Measurements from ENCODE around the gene CX3CR1. TPM values are rescaled to one million over a fixed set of nuclear protein-coding genes. Genes with fewer than 3 reads are reported as not detected.

Gene CX3CR1
- total and polyA plus RNA-seq, 2 donors (not counting 1 experiment from before 2014, with no cell fraction given), result 0.16 to 0.27 TPM

- Histone ChIP-seq H3K27me3 (replicated peaks in 1 of 4; ENCODE audit: control extremely low read depth in 1 of 4, control insufficient read depth in 3 of 4, insufficient read depth in 4 of 4, low read length in 3 of 4) (no peaks in the 10 kb centered on the region), H3K4me3 (ENCODE audit: control extremely low read depth in 1 of 5, extremely low read depth in 1 of 5, insufficient read depth in 1 of 5, low read depth in 2 of 5, low read length in 4 of 5) (no peak overlapping the region), H3K4me1 (ENCODE audit: control insufficient read depth in 2 of 2, insufficient read depth in 2 of 2, low read length in 2 of 2) (no peaks in the 10 kb centered on the region), H4K20me1 (ENCODE audit: control insufficient read depth, insufficient read depth, low read length, poor library complexity, severe bottlenecking) (no peaks in the 10 kb centered on the region), H2AFZ (ENCODE audit: insufficient read depth, low read depth, low read length, poor library complexity, severe bottlenecking) (no peak overlapping the region), H3K4me2 (replicated peaks; ENCODE audit: low read depth, low read length, poor library complexity, severe bottlenecking) (no peak overlapping the region), H3K9ac (ENCODE audit: low read length) (no peak overlapping the region), H3K9me3 (ENCODE audit: control extremely low read depth in 1 of 3, control insufficient read depth in 2 of 3, insufficient read depth in 1 of 3, low read length in 2 of 3) (peaks cover 0 to 11% (median 3%) of the 10 kb centered on the region in 3 donors), H3K36me3 (replicated peaks in 1 of 2; ENCODE audit: control extremely low read depth in 1 of 2, control insufficient read depth in 1 of 2, extremely low read depth in 1 of 2, insufficient read depth in 2 of 2, low read length in 1 of 2) (no peaks in the 10 kb centered on the region), H3K79me2 (ENCODE audit: control insufficient read depth, insufficient read depth, low read length) (no peaks in the 10 kb centered on the region), H3K27ac (ENCODE audit: low read length in 2 of 2) (no peak overlapping the region)
- ATAC-seq (ENCODE audit: low read depth) (no peak), DNase-seq (no peak)
- POLR2A ChIA-PET, result no interaction called here
- no peak overlapping the region for H3K4me3 Mint-ChIP-seq
- CTCF ChIA-PET, result interaction anchor here (1.2 kb wide), 1 partner anchor 26 kb away, joined by 5 read pairs; no protein-coding TSS in a partner anchor
- intact Hi-C loops (cut with micrococcal nuclease), result no loop called here
- H3K27ac Mint-ChIP-seq, result no peak overlapping the region
- WGBS (ENCODE audit: insufficient coverage), result no CpG with 5 or more reads among the region's 2 CpGs
- H3K27me3 Mint-ChIP-seq, result peaks cover 22% of the 10 kb centered on the region
- peaks cover 7% of the 10 kb centered on the region for H3K9me3 Mint-ChIP-seq (ENCODE audit: insufficient read depth)
- H3K4me1 Mint-ChIP-seq, result no peaks in the 10 kb centered on the region
- TF ChIP-seq, protein P1, sequence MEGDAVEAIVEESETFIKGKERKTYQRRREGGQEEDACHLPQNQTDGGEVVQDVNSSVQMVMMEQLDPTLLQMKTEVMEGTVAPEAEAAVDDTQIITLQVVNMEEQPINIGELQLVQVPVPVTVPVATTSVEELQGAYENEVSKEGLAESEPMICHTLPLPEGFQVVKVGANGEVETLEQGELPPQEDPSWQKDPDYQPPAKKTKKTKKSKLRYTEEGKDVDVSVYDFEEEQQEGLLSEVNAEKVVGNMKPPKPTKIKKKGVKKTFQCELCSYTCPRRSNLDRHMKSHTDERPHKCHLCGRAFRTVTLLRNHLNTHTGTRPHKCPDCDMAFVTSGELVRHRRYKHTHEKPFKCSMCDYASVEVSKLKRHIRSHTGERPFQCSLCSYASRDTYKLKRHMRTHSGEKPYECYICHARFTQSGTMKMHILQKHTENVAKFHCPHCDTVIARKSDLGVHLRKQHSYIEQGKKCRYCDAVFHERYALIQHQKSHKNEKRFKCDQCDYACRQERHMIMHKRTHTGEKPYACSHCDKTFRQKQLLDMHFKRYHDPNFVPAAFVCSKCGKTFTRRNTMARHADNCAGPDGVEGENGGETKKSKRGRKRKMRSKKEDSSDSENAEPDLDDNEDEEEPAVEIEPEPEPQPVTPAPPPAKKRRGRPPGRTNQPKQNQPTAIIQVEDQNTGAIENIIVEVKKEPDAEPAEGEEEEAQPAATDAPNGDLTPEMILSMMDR (IDR thresholded peaks at IDR 0.05), result no peak
- TF ChIP-seq EZH2 (IDR thresholded peaks at IDR 0.05; ENCODE audit: borderline replicate concordance, insufficient read depth, low read depth, low read length, poor library complexity, severe bottlenecking), result no peak
Observed at GRCh38 chr3:39317571-39318169, 37.8 kb upstream of the CX3CR1 start.

DNA sequence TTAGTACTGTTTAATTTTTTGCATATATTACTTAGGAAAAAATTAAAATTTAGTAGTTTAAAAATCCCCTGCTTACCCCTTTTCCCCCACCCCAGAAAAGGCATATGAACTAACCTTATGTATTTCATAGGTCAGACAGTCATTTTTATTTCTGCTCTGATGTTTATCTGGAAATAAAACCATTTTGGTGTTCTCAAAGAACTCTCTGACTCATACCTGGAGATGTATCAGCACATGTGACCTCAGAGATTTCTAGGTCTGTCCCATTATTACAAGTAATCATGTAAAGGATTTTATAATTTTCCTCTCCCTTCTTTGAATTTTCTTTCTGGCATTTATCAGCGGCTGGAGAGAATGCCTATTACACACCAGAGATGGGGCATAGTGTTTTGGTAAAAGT is 35.6 kb upstream of the CX3CR1 start:
- Histone ChIP-seq H4K20me1 (ENCODE audit: control insufficient read depth, insufficient read depth, low read length, poor library complexity, severe bottlenecking) (no peaks in the 10 kb centered on the region), H3K4me1 (ENCODE audit: control insufficient read depth in 2 of 2, insufficient read depth in 2 of 2, low read length in 2 of 2) (no peaks in the 10 kb centered on the region), H3K27me3 (replicated peaks in 1 of 4; ENCODE audit: control extremely low read depth in 1 of 4, control insufficient read depth in 3 of 4, insufficient read depth in 4 of 4, low read length in 3 of 4) (no peaks in the 10 kb centered on the region), H3K9ac (ENCODE audit: low read length) (no peak overlapping the region), H3K36me3 (replicated peaks in 1 of 2; ENCODE audit: control extremely low read depth in 1 of 2, control insufficient read depth in 1 of 2, extremely low read depth in 1 of 2, insufficient read depth in 2 of 2, low read length in 1 of 2) (no peaks in the 10 kb centered on the region), H2AFZ (ENCODE audit: insufficient read depth, low read depth, low read length, poor library complexity, severe bottlenecking) (no peak overlapping the region), H3K4me3 (ENCODE audit: control extremely low read depth in 1 of 5, extremely low read depth in 1 of 5, insufficient read depth in 1 of 5, low read depth in 2 of 5, low read length in 4 of 5) (no peak overlapping the region), H3K9me3 (ENCODE audit: control extremely low read depth in 1 of 3, control insufficient read depth in 2 of 3, insufficient read depth in 1 of 3, low read length in 2 of 3) (peaks cover 0 to 11% (median 3%) of the 10 kb centered on the region in 3 donors), H3K79me2 (ENCODE audit: control insufficient read depth, insufficient read depth, low read length) (no peaks in the 10 kb centered on the region), H3K27ac (ENCODE audit: low read length in 2 of 2) (no peak overlapping the region), H3K4me2 (replicated peaks; ENCODE audit: low read depth, low read length, poor library complexity, severe bottlenecking) (no peak overlapping the region)
- H3K27ac Mint-ChIP-seq, result no peak overlapping the region
- peaks cover 17% of the 10 kb centered on the region for H3K27me3 Mint-ChIP-seq
- H3K4me3 Mint-ChIP-seq, result no peak overlapping the region
- WGBS (ENCODE audit: insufficient coverage), result no CpG with 5 or more reads among the region's 1 CpG
- TF ChIP-seq, protein P1 (IDR thresholded peaks at IDR 0.05), result no peak
- no peak for TF ChIP-seq EZH2 (IDR thresholded peaks at IDR 0.05; ENCODE audit: borderline replicate concordance, insufficient read depth, low read depth, low read length, poor library complexity, severe bottlenecking)
- DNase-seq (no peak), ATAC-seq (ENCODE audit: low read depth) (no peak)
- peaks cover 7% of the 10 kb centered on the region for H3K9me3 Mint-ChIP-seq (ENCODE audit: insufficient read depth)
- POLR2A ChIA-PET, result no interaction called here
- CTCF ChIA-PET, result interaction anchor here (0.8 kb wide), 1 partner anchor 26 kb away, joined by 4 read pairs; no protein-coding TSS in a partner anchor
- H3K4me1 Mint-ChIP-seq, result no peaks in the 10 kb centered on the region
- intact Hi-C loops (cut with micrococcal nuclease), result no loop called here

Measured in B cell (primary cell).